ENCODE results near the gene RGS12.
A peak's percentile ranks its signal among the peaks of the same experiment; 100 is the strongest.

RGS12 gene

GRCh38 chr4:3310301-3311094 is 17.7 kb downstream of the RGS12 start:
- peak; percentile 56 for DNase-seq (ENCODE audit: low spot score)

- peak; percentile 42 for DNase-seq (ENCODE audit: low spot score)
Observed at GRCh38 chr4:3311095-3311372, 18.2 kb downstream of the RGS12 start.

- DNase-seq (ENCODE audit: low spot score): peak; percentile 38
Observed at GRCh38 chr4:3311489-3312171, 18.8 kb downstream of the RGS12 start.

GRCh38 chr4:3312362-3312761 is 19.5 kb downstream of the RGS12 start:
- peak; percentile 11 for DNase-seq (ENCODE audit: low spot score)

- peak; percentile 17 for DNase-seq (ENCODE audit: low spot score)
Observed at GRCh38 chr4:3313139-3313538, 20.3 kb downstream of the RGS12 start.

GRCh38 chr4:3313556-3314228 is 20.9 kb downstream of the RGS12 start:
- DNase-seq (ENCODE audit: low spot score): peak; percentile 50

- no peak for DNase-seq (ENCODE audit: low spot score)
Observed at GRCh38 chr4:3314706-3315260, 22.0 kb downstream of the RGS12 start.

GRCh38 chr4:3315566-3315965 is 22.7 kb downstream of the RGS12 start:
- no peak for DNase-seq (ENCODE audit: low spot score)

GRCh38 chr4:3316146-3316545 is 23.3 kb downstream of the RGS12 start:
- no peak for DNase-seq (ENCODE audit: low spot score)

GRCh38 chr4:3317011-3317655 is 24.3 kb downstream of the RGS12 start:
- DNase-seq (ENCODE audit: low spot score): no peak

GRCh38 chr4:3317656-3318211 is 24.9 kb downstream of the RGS12 start:
- no peak for DNase-seq (ENCODE audit: low spot score)

GRCh38 chr4:3318561-3319021 is 25.8 kb downstream of the RGS12 start:
- DNase-seq (ENCODE audit: low spot score): no peak

- no peak for DNase-seq (ENCODE audit: low spot score)
Observed at GRCh38 chr4:3320361-3321023, 27.7 kb downstream of the RGS12 start.

GRCh38 chr4:3321295-3321889 is 28.6 kb downstream of the RGS12 start:
- no peak for DNase-seq (ENCODE audit: low spot score)

- no peak for DNase-seq (ENCODE audit: low spot score)
Observed at GRCh38 chr4:3322059-3322550, 29.3 kb downstream of the RGS12 start.

- peak; percentile 51 for DNase-seq (ENCODE audit: low spot score)
Observed at GRCh38 chr4:3323071-3323481, 30.3 kb downstream of the RGS12 start.

- DNase-seq (ENCODE audit: low spot score): peak; percentile 41
Observed at GRCh38 chr4:3324093-3324815, 31.4 kb downstream of the RGS12 start.

- peak; percentile 23 for DNase-seq (ENCODE audit: low spot score)
Observed at GRCh38 chr4:3328814-3329663, 36.2 kb downstream of the RGS12 start.

- no peak for DNase-seq (ENCODE audit: low spot score)
Observed at GRCh38 chr4:3329887-3330286, 37.1 kb downstream of the RGS12 start.

All from left forelimb (tissue), 1 donor.